K562 (cell line): ENCODE measurements around the gene IPO11. TPM values are rescaled to one million over a fixed set of nuclear protein-coding genes. Genes with fewer than 3 reads are reported as not detected.

ENCODE experiments used
- ATAC-seq: fragments of 200-7000 bp; cut with Tn5 transposase; 3 replicates; pipeline ENCODE4 v1.9.1; 2020; ENCODE audit warnings: moderate library complexity
- BruUV-seq: library from RNA; stranded (reverse); fragments of 400-500 nt; replicated peaks from 2 replicates; lab custom pipeline; 2021; lab: Mats Ljungman, UMichigan
- CTCF ChIA-PET: fragments of 300-600 bp; formaldehyde crosslinking; extraction: SDS; loops from one replicate; lab custom pipeline; 2021; ENCODE audit warnings: low intra/inter-chr PET ratio; lab: Yijun Ruan, JAX
- POLR2A ChIA-PET: fragments of 300-600, 350-650 bp; sonication (Branson Sonifier 250); formaldehyde crosslinking; extraction: SDS; loops from one replicate; lab custom pipeline; 2021; ENCODE audit warnings: antibody characterized with exemption, inconsistent platforms; lab: Yijun Ruan, JAX
- DNase-seq, 4 experiments: peaks; one replicate each; pipeline versions ENCODE4 v3.0.0 to v3.0.0-alpha.2; 2011 to 2018; ENCODE audit warnings: low spot score in 3 of 4, mixed read lengths in 3 of 4; ENCODE audit errors: extremely low read depth in 1 of 4
- FAIRE-seq: peaks from 2 replicates; lab custom pipeline; 2011; peaks lifted over from hg19 to GRCh38; lab: Jason Lieb, UNC
- H2AFZ ChIP-seq: 2 replicates; pipeline ENCODE4 v1.6.0; 2011; ENCODE audit warnings: low read depth, low read length, control low read depth, inconsistent platforms
- H3K27ac ChIP-seq: fragments of 200-600 bp; 3 replicates; pipeline ENCODE4 v1.8.0; 2011; ENCODE audit warnings: low read depth, mild to moderate bottlenecking, control low read depth, inconsistent platforms, low read length, moderate library complexity, mixed read lengths; ENCODE audit errors: extremely low read depth
- H3K27me3 ChIP-seq, 2 experiments: fragments of 300-600 bp in 1 of 2; 2 replicates in 1 of 2; 3 replicates in 1 of 2; pipeline versions ENCODE4 v1.6.0 to v1.8.0; 2011; ENCODE audit warnings: inconsistent platforms in 2 of 2, low read length in 2 of 2, mild to moderate bottlenecking in 1 of 2, mixed read lengths in 1 of 2, moderate library complexity in 1 of 2; ENCODE audit not compliant: control insufficient read depth in 2 of 2, insufficient read depth in 2 of 2
- H3K36me3 ChIP-seq: fragments of 300-600 bp; 3 replicates; pipeline ENCODE4 v1.8.0; 2011; ENCODE audit warnings: mild to moderate bottlenecking, low read length, inconsistent platforms; ENCODE audit not compliant: control insufficient read depth, insufficient read depth
- H3K4me1 ChIP-seq, 2 experiments: fragments of 200-600 bp in 1 of 2; replicated peaks in 1 of 2; 2 replicates in 1 of 2; 3 replicates in 1 of 2; pipeline versions ENCODE4 v1.5.1 to v1.8.0; 2011; ENCODE audit warnings: inconsistent platforms in 2 of 2, low read length in 2 of 2, mild to moderate bottlenecking in 1 of 2, mixed read lengths in 1 of 2, moderate library complexity in 1 of 2; ENCODE audit not compliant: control insufficient read depth in 2 of 2, insufficient read depth in 2 of 2
- H3K4me2 ChIP-seq: 2 replicates; pipeline ENCODE4 v1.6.1; 2011; ENCODE audit warnings: low read length, control low read depth, inconsistent platforms, mixed read lengths; ENCODE audit not compliant: insufficient read depth
- H3K4me3 ChIP-seq: fragments of 200-600 bp; sonication (generic), shearing (Covaris generic); 2 replicates; pipeline ENCODE4 v1.5.1; 2016; ENCODE audit warnings: control low read depth, inconsistent platforms
- H3K79me2 ChIP-seq: fragments of 200-600 bp; 3 replicates; pipeline ENCODE4 v1.8.0; 2011; ENCODE audit warnings: low read length, inconsistent platforms; ENCODE audit not compliant: control insufficient read depth, insufficient read depth
- H3K9ac ChIP-seq, 2 experiments: 2 replicates each; pipeline versions ENCODE4 v1.6.0 to v1.6.1; 2011; ENCODE audit warnings: low read depth in 2 of 2, low read length in 2 of 2, control low read depth in 1 of 2, inconsistent platforms in 1 of 2, mild to moderate bottlenecking in 1 of 2, mixed read lengths in 1 of 2; ENCODE audit not compliant: insufficient read depth in 1 of 2
- H3K9me1 ChIP-seq: one replicate; pipeline ENCODE4 v1.6.0; 2011; ENCODE audit warnings: inconsistent platforms, mild to moderate bottlenecking, low read length, moderate library complexity; ENCODE audit not compliant: control insufficient read depth, insufficient read depth
- H3K9me3 ChIP-seq: replicated peaks from 2 replicates; pipeline ENCODE4 v1.5.1; 2011; ENCODE audit warnings: low read depth, low read length, inconsistent platforms; ENCODE audit not compliant: control insufficient read depth, insufficient read depth
- H4K20me1 ChIP-seq: replicated peaks from 2 replicates; pipeline ENCODE4 v1.6.1; 2011; ENCODE audit warnings: low read length, inconsistent platforms, mixed read lengths; ENCODE audit not compliant: control insufficient read depth, insufficient read depth
- C11orf30 ChIP-seq: fragments of 450-650 bp; IDR thresholded peaks from 2 replicates; pipeline ENCODE4 v1.6.1; 2016; ENCODE audit warnings: low read depth, mild to moderate bottlenecking
- FOXP1 ChIP-seq: sonication (generic); formaldehyde crosslinking; IDR thresholded peaks from 2 replicates; pipeline ENCODE4 v1.8.0; 2022; ENCODE audit warnings: mild to moderate bottlenecking, missing genetic modification reagents
- HMBOX1 ChIP-seq: sonication (generic); IDR thresholded peaks from 2 replicates; pipeline ENCODE4 v1.6.1; 2016
- MAFF ChIP-seq: IDR thresholded peaks from 2 replicates; pipeline ENCODE4 v1.6.1; 2012; ENCODE audit warnings: low read length, improper control_type of control experiment
- MAFG ChIP-seq: fragments of 450-650 bp; conservative IDR thresholded peaks from 2 replicates; pipeline ENCODE4 v1.6.1; 2016; ENCODE audit warnings: missing genetic modification characterization, missing compliant biosample characterization
- MAFK ChIP-seq: IDR thresholded peaks from 2 replicates; pipeline ENCODE4 v1.6.1; 2011; ENCODE audit warnings: low read length, improper control_type of control experiment
- MEF2A ChIP-seq: IDR thresholded peaks from 2 replicates; pipeline ENCODE4 v1.6.1; 2011; ENCODE audit warnings: low read depth, mild to moderate bottlenecking, low read length, moderate library complexity; ENCODE audit not compliant: control insufficient read depth
- MIER1 ChIP-seq: fragments of 450-650 bp; IDR thresholded peaks from 2 replicates; pipeline ENCODE4 v1.6.1; 2016; ENCODE audit warnings: antibody characterized with exemption, mild to moderate bottlenecking, low read depth
- NCOA4 ChIP-seq: fragments of 450-650 bp; IDR thresholded peaks from 2 replicates; pipeline ENCODE4 v1.6.1; 2018; ENCODE audit warnings: mild to moderate bottlenecking; ENCODE audit not compliant: partially characterized antibody
- RFX5 ChIP-seq: IDR thresholded peaks from 2 replicates; pipeline ENCODE4 v1.6.1; 2011; ENCODE audit warnings: low read depth, mild to moderate bottlenecking, improper control_type of control experiment, low read length
- SETDB1 ChIP-seq: IDR thresholded peaks from one replicate; pipeline ENCODE4 v1.6.1; 2012; ENCODE audit warnings: low read length, control low read depth, inconsistent platforms
- THAP7 ChIP-seq: fragments of 250-450 bp; sonication (Bioruptor Pico); IDR thresholded peaks from 2 replicates; pipeline ENCODE4 v1.5.0; 2021
- THRA ChIP-seq: fragments of 450-650 bp; IDR thresholded peaks from 2 replicates; pipeline ENCODE4 v1.6.1; 2017; ENCODE audit warnings: mild to moderate bottlenecking, moderate library complexity
- ZNF316 ChIP-seq: fragments of 450-650 bp; IDR thresholded peaks from 2 replicates; pipeline ENCODE4 v1.6.1; 2016
- ZNF57 ChIP-seq: fragments of 450-650 bp; formaldehyde crosslinking; IDR thresholded peaks from 2 replicates; pipeline ENCODE4 v1.4.0; 2020; ENCODE audit warnings: mild to moderate bottlenecking, moderate library complexity
- ZNF668 ChIP-seq: fragments of 250-450 bp; sonication (Bioruptor Pico); IDR thresholded peaks from 2 replicates; pipeline ENCODE4 v1.8.0; 2022; ENCODE audit warnings: mild to moderate bottlenecking, inconsistent platforms
- WGBS: fragments of 100-300 bp; shearing (Covaris generic); methylation state at CpG from one replicate; pipeline ENCODE4 v1.1.6; 2016; ENCODE audit warnings: low coverage, mixed read lengths; ENCODE audit not compliant: insufficient coverage; ENCODE audit errors: missing lambda C conversion rate; 5-methylcytosine and 5-hydroxymethylcytosine counted together
- in situ Hi-C: fragments of 300-500 bp; cut with MboI; formaldehyde crosslinking; loops from 4 replicates; pipeline ENCODE4 v1.15.0; 2018; ENCODE audit warnings: inconsistent platforms, mixed read lengths
- intact Hi-C: fragments of 100-400 bp; cut with micrococcal nuclease; formaldehyde crosslinking; loops from 2 replicates; pipeline ENCODE4 v1.14.2; 2022
- polyA plus RNA-seq, 8 experiments: library from polyadenylated mRNA; depleted of rRNA in 4 of 8; stranded (reverse) in 5 of 8; unstranded in 3 of 8; fragments of >200 nt; fragmentation: Nextera tagmentation in 2 of 8; fragmentation: Illumina TruSeq in 1 of 8; extraction: Ambion mirVana in 2 of 8; extraction: Trizol in 1 of 8; gene quantifications; 2 replicates each; pipeline versions ENCODE4 v1.2.1 to v1.2.3, GENCODE V29; 2011 to 2014; ENCODE audit warnings: inconsistent platforms in 1 of 8, missing spikeins in 1 of 8
- total RNA-seq, 7 experiments: library from RNA; depleted of rRNA in 6 of 7; stranded (reverse); fragments of >200 nt in 6 of 7; fragmentation: Illumina TruSeq in 2 of 7; extraction: Trizol in 2 of 7; gene quantifications; 2 replicates each; pipeline versions ENCODE4 v1.2.1 to v1.2.3, GENCODE V29; 2011 to 2021; ENCODE audit warnings: low replicate concordance in 1 of 7

The IPO11 gene
- total and polyA plus RNA-seq, 9 of the 15 experiments (the other 6 are each of a cell fraction or from before 2014, with no cell fraction given) = 38.7 to 96.0 (median 70.9) TPM

DNA sequence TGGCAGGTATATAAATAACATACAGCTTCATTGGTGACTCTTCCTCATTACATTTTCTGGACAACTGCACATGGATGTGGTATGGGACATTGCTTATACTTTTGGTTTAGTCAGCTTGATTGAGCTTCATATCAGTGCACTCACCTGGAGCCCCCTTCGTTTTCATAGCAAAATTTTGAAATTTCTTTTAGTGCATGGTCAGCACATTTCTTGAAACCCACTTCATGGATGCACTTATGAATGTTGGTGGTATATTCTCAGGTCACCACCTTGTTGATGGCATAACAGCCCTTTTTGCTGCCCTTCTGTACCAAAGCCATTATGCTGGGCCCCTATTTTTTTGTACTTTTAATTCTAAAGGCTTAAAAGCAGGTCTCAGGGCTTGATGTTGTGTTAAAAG, 149.3 kb downstream of the IPO11 start:
- H3K79me2 ChIP-seq = no peaks in the 10 kb centered on the region
- H3K9me1 ChIP-seq = no peaks in the 10 kb centered on the region
- no peaks in the 10 kb centered on the region for H3K27me3 ChIP-seq
- no peak for TF ChIP-seq SETDB1
- TF ChIP-seq ZNF668 (CRISPR knock-in tag) = no peak
- no peak for TF ChIP-seq ZNF57
- peak; percentile 78 for TF ChIP-seq C11orf30
- TF ChIP-seq MAFG = peak; percentile 68
- TF ChIP-seq MAFF = peak; percentile 90
- TF ChIP-seq ZNF316 = peak; percentile 90
- peak; percentile 89 for TF ChIP-seq MAFK
- no peak for DNase-seq
- POLR2A ChIA-PET = no interaction called here
- intact Hi-C loops = no loop called here
- no peak overlapping the region for H3K27ac ChIP-seq
- 76% methylated on average over 1 of the region's 1 CpG for WGBS
- no peak for FAIRE-seq
- H3K4me3 ChIP-seq = no peak overlapping the region
- CTCF ChIA-PET = no interaction called here
- H3K36me3 ChIP-seq = peaks cover 59% of the 10 kb centered on the region
- no peak for ATAC-seq
- no TSS peak for BruUV-seq
- H2AFZ ChIP-seq = no peak overlapping the region
- in situ Hi-C loops = no loop called here
- H3K4me2 ChIP-seq = no peak overlapping the region
- H3K9ac ChIP-seq = no peak overlapping the region
- no peaks in the 10 kb centered on the region for H3K4me1 ChIP-seq
- H4K20me1 ChIP-seq = no peaks in the 10 kb centered on the region
- no peaks in the 10 kb centered on the region for H3K9me3 ChIP-seq

GRCh38 chr5:62562867-62563266, 150.3 kb downstream of the IPO11 start:
- no peak overlapping the region for H3K9ac ChIP-seq
- H3K9me1 ChIP-seq = no peaks in the 10 kb centered on the region
- intact Hi-C loops = no loop called here
- in situ Hi-C loops = no loop called here
- H3K79me2 ChIP-seq = no peaks in the 10 kb centered on the region
- H3K4me3 ChIP-seq = no peak overlapping the region
- no TSS peak for BruUV-seq
- H3K27me3 ChIP-seq = no peaks in the 10 kb centered on the region
- ATAC-seq (no peak), DNase-seq (no peak), FAIRE-seq (no peak)
- peaks cover 1% of the 10 kb centered on the region for H3K9me3 ChIP-seq
- peaks cover 59% of the 10 kb centered on the region for H3K36me3 ChIP-seq
- no peaks in the 10 kb centered on the region for H3K4me1 ChIP-seq
- ChIA-PET CTCF (no interaction called here), POLR2A (no interaction called here)
- no peak overlapping the region for H3K27ac ChIP-seq
- TF ChIP-seq RFX5 (no peak), THAP7 (CRISPR knock-in tag) (no peak), MIER1 (no peak), MEF2A (no peak), HMBOX1 (no peak), NCOA4 (no peak), FOXP1 (CRISPR knock-in tag) (no peak), THRA (no peak)
- H3K4me2 ChIP-seq = no peak overlapping the region
- no peaks in the 10 kb centered on the region for H4K20me1 ChIP-seq
- H2AFZ ChIP-seq = no peak overlapping the region
- WGBS = 93% methylated on average over 1 of the region's 1 CpG
